ENCODE data around the gene ABTB2. TPM values are rescaled to one million over a fixed set of nuclear protein-coding genes. Genes with fewer than 3 reads are reported as not detected.

ABTB2 gene
- total and polyA plus RNA-seq, 9 of the 15 experiments (the other 6 are each of a cell fraction or from before 2014, with no cell fraction given) = 0.03 to 0.18 (median 0.12) TPM; not detected in 2

GRCh38 chr11:34316347-34317035 lies 41.3 kb downstream of the ABTB2 start:
- no peak for ATAC-seq
- no peak overlapping the region for H2AFZ ChIP-seq (ENCODE audit: low read depth, low read length)
- no peak overlapping the region for H3K27ac ChIP-seq (ENCODE audit: extremely low read depth, low read depth, low read length)
- no peak overlapping the region for H3K4me3 ChIP-seq
- TF ChIP-seq CEBPB (tag; IDR thresholded peaks at IDR 0.05) (0 out of 2 replicates have a peak, but pooled peaks have one; percentile 7), MEIS2 (IDR thresholded peaks at IDR 0.05; ENCODE audit: partially characterized antibody) (no peak), TAF7 (tag; IDR thresholded peaks at IDR 0.05) (no peak), CEBPG (CRISPR knock-in tag; IDR thresholded peaks at IDR 0.05) (no peak), CEBPG (tag; conservative IDR thresholded peaks at IDR 0.05 in 1 of 2, IDR thresholded peaks at IDR 0.05 in 1 of 2) (peak in 1 of 2 experiments; percentile 35; a peak in 2 of 4 replicates), ZNF695 (CRISPR knock-in tag; IDR thresholded peaks at IDR 0.05) (no peak), ATF3 (IDR thresholded peaks at IDR 0.05) (peak; percentile 39; the same call in 1 of the 2 replicates), ATF3 (CRISPR knock-in tag; conservative IDR thresholded peaks at IDR 0.05) (no peak), DLX4 (CRISPR knock-in tag; IDR thresholded peaks at IDR 0.05) (no peak)
- WGBS (ENCODE audit: insufficient coverage, low coverage, missing lambda C conversion rate) = 3% methylated on average over 8 of the region's 8 CpGs
- no peak overlapping the region for H3K9ac ChIP-seq (ENCODE audit: insufficient read depth in 1 of 2, low read depth in 2 of 2, low read length in 2 of 2)
- no peaks in the 10 kb centered on the region for H3K4me1 ChIP-seq (replicated peaks in 1 of 2; ENCODE audit: control insufficient read depth in 2 of 2, insufficient read depth in 2 of 2, low read length in 2 of 2)
- DNase-seq (ENCODE audit: extremely low read depth in 1 of 4, low spot score in 3 of 4) = no peak
- no peaks in the 10 kb centered on the region for H3K9me3 ChIP-seq (replicated peaks; ENCODE audit: control insufficient read depth, insufficient read depth, low read depth, low read length)
- in situ Hi-C loops (cut with MboI) = no loop called here
- H3K27me3 ChIP-seq (ENCODE audit: control insufficient read depth in 2 of 2, insufficient read depth in 2 of 2, low read length in 2 of 2) = peaks cover 40 to 63% of the 10 kb centered on the region in 2 experiments
- ChIA-PET CTCF (ENCODE audit: low intra/inter-chr PET ratio) (no interaction called here), POLR2A (interaction anchor here (0.6 to 0.8 kb wide), 3 partner anchors 15 to 879 kb away, joined by 3 read pairs; no protein-coding TSS in a partner anchor)
- no peaks in the 10 kb centered on the region for H3K36me3 ChIP-seq (ENCODE audit: control insufficient read depth, insufficient read depth, low read length)
- BruUV-seq (replicated peaks) = no TSS peak
- no peaks in the 10 kb centered on the region for H3K9me1 ChIP-seq (ENCODE audit: control insufficient read depth, insufficient read depth, low read length)
- no peak for FAIRE-seq
- no peaks in the 10 kb centered on the region for H3K79me2 ChIP-seq (ENCODE audit: control insufficient read depth, insufficient read depth, low read length)
- no peak overlapping the region for H3K4me2 ChIP-seq (ENCODE audit: insufficient read depth, low read length)
- intact Hi-C loops (cut with micrococcal nuclease) = no loop called here
- H4K20me1 ChIP-seq (replicated peaks; ENCODE audit: control insufficient read depth, insufficient read depth, low read length) = no peaks in the 10 kb centered on the region; the same call in none of the 2 replicates

All from K562 (cell line).